PFSK-1 (cell line): ENCODE data around the gene CEP192.

ENCODE experiments used
- POLR2AphosphoS5 ChIP-seq: IDR thresholded peaks from 2 replicates; pipeline ENCODE4 v1.6.1; 2012; ENCODE audit warnings: low read depth, mild to moderate bottlenecking, control low read depth, low read length, moderate library complexity
- SIN3A ChIP-seq: IDR thresholded peaks from 2 replicates; pipeline ENCODE4 v1.6.1; 2012; ENCODE audit warnings: mild to moderate bottlenecking, low read length, moderate library complexity, borderline replicate concordance; ENCODE audit not compliant: insufficient read depth
- TF ChIP-seq, protein P1 (sequence below), 2 experiments: IDR thresholded peaks; 2 replicates each; pipeline versions ENCODE4 v1.6.1 to v1.8.0; 2011 to 2012; ENCODE audit warnings: low read depth in 2 of 2, low read length in 2 of 2, control low read depth in 1 of 2, inconsistent platforms in 1 of 2, mild to moderate bottlenecking in 1 of 2, moderate library complexity in 1 of 2; ENCODE audit not compliant: insufficient read depth in 1 of 2

DNA sequence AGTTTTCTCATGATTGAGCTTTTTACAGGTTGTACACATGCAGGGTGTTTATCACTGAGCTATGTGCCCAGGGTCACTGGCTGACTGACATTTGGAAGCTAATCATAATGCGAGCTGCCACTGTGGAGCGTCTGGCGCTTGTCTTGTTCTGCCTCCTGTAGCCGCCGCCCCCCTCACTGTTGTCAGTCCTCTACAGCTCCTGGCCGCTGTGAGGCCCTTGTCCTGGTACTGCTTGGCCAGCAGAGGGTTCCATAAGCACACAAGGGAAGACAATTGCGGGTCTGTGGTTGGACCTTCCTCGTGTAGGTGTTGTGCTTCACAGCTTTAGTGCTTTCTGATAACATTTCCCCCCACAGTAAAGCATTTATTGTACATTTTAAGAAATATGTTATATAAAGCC, 121.8 kb downstream of the CEP192 start:
- TF ChIP-seq POLR2AphosphoS5 (no peak), SIN3A (no peak)
- TF ChIP-seq, protein P1, sequence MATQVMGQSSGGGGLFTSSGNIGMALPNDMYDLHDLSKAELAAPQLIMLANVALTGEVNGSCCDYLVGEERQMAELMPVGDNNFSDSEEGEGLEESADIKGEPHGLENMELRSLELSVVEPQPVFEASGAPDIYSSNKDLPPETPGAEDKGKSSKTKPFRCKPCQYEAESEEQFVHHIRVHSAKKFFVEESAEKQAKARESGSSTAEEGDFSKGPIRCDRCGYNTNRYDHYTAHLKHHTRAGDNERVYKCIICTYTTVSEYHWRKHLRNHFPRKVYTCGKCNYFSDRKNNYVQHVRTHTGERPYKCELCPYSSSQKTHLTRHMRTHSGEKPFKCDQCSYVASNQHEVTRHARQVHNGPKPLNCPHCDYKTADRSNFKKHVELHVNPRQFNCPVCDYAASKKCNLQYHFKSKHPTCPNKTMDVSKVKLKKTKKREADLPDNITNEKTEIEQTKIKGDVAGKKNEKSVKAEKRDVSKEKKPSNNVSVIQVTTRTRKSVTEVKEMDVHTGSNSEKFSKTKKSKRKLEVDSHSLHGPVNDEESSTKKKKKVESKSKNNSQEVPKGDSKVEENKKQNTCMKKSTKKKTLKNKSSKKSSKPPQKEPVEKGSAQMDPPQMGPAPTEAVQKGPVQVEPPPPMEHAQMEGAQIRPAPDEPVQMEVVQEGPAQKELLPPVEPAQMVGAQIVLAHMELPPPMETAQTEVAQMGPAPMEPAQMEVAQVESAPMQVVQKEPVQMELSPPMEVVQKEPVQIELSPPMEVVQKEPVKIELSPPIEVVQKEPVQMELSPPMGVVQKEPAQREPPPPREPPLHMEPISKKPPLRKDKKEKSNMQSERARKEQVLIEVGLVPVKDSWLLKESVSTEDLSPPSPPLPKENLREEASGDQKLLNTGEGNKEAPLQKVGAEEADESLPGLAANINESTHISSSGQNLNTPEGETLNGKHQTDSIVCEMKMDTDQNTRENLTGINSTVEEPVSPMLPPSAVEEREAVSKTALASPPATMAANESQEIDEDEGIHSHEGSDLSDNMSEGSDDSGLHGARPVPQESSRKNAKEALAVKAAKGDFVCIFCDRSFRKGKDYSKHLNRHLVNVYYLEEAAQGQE (IDR thresholded peaks at IDR 0.05; ENCODE audit: insufficient read depth in 1 of 2, low read depth in 2 of 2, low read length in 2 of 2) = no peak
